GM10847 (cell line): ENCODE measurements around the gene MAP7D2.

Source experiments
- POLR2A ChIP-seq: IDR thresholded peaks from 2 replicates; pipeline ENCODE4 v1.6.1; 2011; ENCODE audit not compliant: insufficient read length; ENCODE audit errors: extremely low read depth

MAP7D2 gene

GRCh38 chrX:20061855-20062254 is 54.9 kb downstream of the MAP7D2 start:
- TF ChIP-seq POLR2A: no peak

GRCh38 chrX:20060961-20061748 is 55.6 kb downstream of the MAP7D2 start:
- TF ChIP-seq POLR2A: no peak

- no peak for TF ChIP-seq POLR2A
These were observed 57.1 kb downstream of the MAP7D2 start for GRCh38 chrX:20059467-20060128.

GRCh38 chrX:20057479-20057878 is 59.2 kb downstream of the MAP7D2 start:
- TF ChIP-seq POLR2A: no peak

- TF ChIP-seq POLR2A: no peak
These were observed 60.0 kb downstream of the MAP7D2 start for GRCh38 chrX:20056704-20057103.

GRCh38 chrX:20053537-20053936 is 63.2 kb downstream of the MAP7D2 start:
- no peak for TF ChIP-seq POLR2A

- TF ChIP-seq POLR2A: no peak
These were observed 69.8 kb downstream of the MAP7D2 start for GRCh38 chrX:20046864-20047263.

- no peak for TF ChIP-seq POLR2A
These were observed 70.5 kb downstream of the MAP7D2 start for GRCh38 chrX:20046223-20046622.

GRCh38 chrX:20042221-20042620 is 74.5 kb downstream of the MAP7D2 start:
- no peak for TF ChIP-seq POLR2A

- TF ChIP-seq POLR2A: no peak
These were observed 77.7 kb downstream of the MAP7D2 start for GRCh38 chrX:20038966-20039365.

GRCh38 chrX:20037186-20037585 is 79.5 kb downstream of the MAP7D2 start:
- no peak for TF ChIP-seq POLR2A

- no peak for TF ChIP-seq POLR2A
These were observed 84.5 kb downstream of the MAP7D2 start for GRCh38 chrX:20032201-20032600.

- no peak for TF ChIP-seq POLR2A
These were observed 87.0 kb downstream of the MAP7D2 start for GRCh38 chrX:20029728-20030127.

GRCh38 chrX:20028588-20028987 is 88.1 kb downstream of the MAP7D2 start:
- no peak for TF ChIP-seq POLR2A

GRCh38 chrX:20026278-20026677 is 90.4 kb downstream of the MAP7D2 start:
- TF ChIP-seq POLR2A: no peak

- TF ChIP-seq POLR2A: no peak
These were observed 96.9 kb downstream of the MAP7D2 start for GRCh38 chrX:20019672-20020365.
